ENCODE results near the gene SPRR1A.
"Not testable (repeated sequence)": the region's sequence is repeated elsewhere in the genome, so short reads cannot be mapped to it uniquely, and the experiment has no call there.

SPRR1A gene

GRCh38 chr1:152976688-152977087 lies 7.2 kb upstream of the SPRR1A start:
- no peak for DNase-seq

DNA sequence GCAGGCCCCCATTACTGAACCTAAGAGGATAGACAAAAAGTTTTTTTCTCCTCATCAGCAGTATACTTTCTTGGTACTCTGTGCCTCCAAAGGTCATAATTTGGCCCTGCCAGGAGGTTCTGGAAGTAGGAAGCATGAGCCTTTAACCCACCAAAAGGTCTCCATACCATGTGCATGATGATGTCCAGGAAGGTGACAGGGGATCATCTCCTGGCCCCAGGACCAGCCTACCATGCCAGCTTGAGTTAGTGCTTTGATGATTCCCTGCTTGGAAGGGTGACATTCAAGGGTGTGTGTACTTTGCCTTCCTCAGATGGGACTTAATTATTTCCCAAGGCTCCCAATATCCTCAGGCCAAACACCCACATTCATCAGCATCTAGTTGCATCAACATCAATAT lies 6.3 kb upstream of the SPRR1A start:
- DNase-seq, result no peak

DNA sequence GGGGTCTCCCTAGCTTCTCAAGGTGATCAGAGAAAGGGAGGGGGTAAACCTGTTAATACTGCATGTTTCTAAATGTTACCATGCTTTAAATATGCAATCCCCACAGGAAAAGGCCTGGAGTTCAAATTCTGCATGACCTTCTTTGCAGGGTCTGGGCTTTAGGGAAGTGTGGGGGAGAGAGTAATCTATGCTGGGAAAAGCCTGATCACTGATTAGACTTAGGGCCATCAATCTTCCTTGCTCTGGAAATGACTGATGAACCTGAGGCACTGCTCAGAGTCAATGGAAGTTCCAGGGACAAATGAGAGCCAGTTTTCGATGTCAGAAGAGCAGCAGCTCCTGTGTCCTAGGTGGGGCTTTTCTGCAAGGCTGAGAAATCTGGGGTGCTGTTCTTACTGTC lies 3.2 kb upstream of the SPRR1A start:
- no peak for DNase-seq

DNA sequence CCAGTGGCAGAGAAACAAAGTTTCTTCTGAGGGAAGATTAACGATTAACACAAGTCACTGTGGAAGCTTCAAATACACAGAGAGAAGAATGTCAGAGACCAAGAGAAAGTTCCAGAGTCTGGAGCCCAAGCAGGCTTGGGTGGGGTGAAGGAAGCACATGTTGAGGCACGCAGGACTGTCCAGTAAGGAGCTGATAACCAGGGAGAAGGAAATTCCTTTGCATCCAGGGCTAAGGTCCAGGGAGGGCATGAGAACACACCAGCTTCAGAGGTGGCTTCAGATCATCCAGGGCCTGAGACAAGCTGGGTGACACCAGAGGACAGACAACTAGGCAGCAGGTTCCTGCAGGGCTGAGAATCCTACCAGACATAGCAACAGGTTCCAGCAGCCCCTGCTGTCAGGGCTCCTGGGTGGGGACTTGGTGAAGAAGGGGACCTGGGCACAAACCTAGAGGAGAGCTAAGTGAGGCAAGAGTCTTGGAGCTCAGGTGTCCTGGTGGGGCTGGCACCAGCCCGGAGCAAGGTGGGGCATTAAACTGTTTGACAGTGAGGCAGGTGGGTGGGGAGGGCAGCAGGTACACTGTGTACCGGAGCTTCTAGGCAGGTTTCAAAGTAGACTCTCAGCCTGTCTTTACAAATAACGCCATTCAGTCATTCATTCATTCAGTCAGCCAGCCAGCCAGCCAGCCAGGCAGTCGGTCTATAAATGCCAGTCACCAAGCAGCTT lies 2.6 kb upstream of the SPRR1A start:
- no peak for DNase-seq

- DNase-seq, result no peak
Observed at GRCh38 chr1:152982076-152982475, 1.8 kb upstream of the SPRR1A start.

DNA sequence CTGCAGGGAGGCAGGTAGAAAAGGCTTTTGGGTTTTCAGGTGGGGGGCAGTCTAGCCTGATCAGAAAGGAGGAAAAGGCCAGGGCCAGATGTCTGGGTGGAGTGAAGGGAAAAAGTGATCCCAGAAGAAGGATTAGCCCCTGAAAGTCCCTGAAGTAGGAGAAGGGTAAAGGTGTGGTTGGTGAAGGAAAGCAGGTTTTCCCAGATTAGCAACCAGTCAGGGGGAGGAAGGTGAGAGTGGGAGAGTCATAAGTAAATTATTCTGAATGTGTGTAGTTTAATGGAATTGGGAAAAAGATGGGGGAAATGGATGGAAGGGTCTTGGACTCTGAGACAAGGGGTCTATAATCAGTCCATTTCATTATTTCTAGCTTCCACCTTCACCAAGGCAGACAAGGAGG lies 647 bp upstream of the SPRR1A start:
- no peak for DNase-seq

DNA sequence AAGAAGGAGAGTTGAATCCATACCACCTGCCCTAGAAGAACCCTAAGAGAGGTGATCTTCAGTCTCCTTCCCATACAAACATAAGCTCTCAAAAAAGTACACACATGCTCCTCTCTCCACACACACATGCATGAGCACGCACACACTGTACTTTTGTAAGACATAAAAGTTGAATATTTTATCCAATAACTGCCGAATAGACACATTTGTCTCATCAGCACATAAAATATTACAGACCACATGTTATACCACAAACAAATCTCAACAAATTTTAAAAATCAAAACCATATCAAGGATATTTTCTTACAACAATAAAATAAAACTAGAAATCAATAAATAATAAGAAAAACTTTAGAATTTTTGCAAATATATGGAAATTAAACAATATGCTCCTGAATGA lies 2.7 kb downstream of the SPRR1A start:
- DNase-seq, result no peak

- no peak for DNase-seq
Observed at GRCh38 chr1:152993186-152993585, 9.3 kb downstream of the SPRR1A start.

DNA sequence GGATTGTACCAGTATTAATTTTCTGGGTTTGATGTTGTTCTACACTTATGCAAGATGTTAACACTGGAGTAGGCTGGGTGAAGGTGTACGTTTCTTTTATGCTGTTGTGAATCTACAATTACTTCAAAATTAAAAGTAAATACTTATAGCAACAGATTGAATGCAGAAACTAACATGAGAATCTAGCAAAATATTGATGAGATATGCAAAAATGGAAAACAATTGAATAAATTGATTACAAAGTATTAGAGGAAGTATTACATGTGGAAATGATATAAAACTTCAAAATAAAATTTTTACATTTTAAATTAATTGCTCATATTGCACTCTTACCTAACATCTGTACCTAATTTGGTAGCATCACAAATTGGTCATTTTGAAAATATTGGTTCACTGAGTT lies 12.0 kb downstream of the SPRR1A start:
- DNase-seq, result no peak

- no peak for DNase-seq
Observed at GRCh38 chr1:152996633-152997400, 12.9 kb downstream of the SPRR1A start.

GRCh38 chr1:152997901-152998300 lies 14.0 kb downstream of the SPRR1A start:
- DNase-seq, result no peak

DNA sequence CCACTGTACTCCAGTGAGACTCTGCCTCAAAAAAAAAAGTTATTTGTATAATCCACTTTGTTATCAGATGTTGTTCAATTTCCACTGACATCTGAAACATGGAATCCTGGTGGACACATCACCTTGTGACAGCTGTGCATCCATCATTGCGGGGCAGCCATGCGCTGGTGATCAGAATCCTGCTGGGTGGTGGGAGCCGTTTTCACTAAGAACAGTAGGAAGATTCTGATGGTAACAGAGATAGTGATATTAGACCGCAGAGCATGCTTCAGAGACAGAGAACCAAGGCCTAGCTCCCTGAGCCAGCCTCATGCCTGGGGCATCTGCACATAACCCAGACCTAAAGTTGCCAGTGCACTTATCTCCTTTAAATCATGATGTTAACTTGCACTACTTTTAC lies 14.6 kb downstream of the SPRR1A start:
- DNase-seq, result no peak

DNA sequence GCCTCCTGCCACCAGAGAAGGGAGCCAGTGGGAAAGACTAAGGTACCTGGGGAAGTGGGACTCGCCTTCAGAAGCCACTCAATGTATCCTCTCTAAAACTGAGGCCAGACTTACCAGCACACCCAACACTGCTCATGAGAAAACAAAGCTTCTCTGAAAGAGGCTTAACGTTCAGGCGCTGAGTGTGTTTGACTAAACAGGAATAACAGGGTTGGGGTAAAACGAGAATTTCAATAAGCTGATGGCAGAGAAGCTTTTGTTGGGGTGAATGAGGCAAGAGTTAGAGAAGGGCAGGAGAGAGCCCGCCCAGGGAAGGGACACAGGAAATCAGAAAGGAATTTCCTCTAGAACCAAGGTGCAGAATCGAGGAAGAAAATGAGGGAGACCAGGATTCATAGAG lies 15.9 kb downstream of the SPRR1A start:
- no peak for DNase-seq

DNA sequence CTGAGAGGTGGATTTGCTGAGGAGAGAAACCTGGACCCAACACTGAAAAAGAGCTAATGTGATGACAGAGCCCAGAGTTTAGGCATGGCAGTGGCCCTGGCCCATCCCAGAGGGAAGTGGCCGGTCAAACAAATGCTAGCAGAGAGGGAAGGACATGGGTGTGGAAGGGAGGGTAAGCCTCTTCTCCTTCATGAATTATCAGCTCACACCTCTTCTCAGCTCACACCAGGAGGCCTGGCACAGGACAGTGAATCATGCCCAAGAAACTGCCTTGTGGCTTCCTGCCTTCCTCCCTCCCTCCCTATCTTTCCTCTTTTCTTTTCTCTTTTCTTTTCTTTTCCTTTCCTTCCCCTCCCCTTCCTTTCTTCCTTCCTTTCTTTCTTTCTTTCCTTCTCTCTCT lies 16.4 kb downstream of the SPRR1A start:
- no peak for DNase-seq

GRCh38 chr1:153001382-153001781 lies 17.5 kb downstream of the SPRR1A start, which contains the start of gene SPRR3:
SPRR3 (plus strand) TSS chr1:153001749; CDS start chr1:153003021, 1,272 bp downstream.
- DNase-seq, result no peak

- not testable (repeated sequence) for DNase-seq
Observed at GRCh38 chr1:153011235-153011758, 27.4 kb downstream of the SPRR1A start.

GRCh38 chr1:153021829-153022228 lies 37.9 kb downstream of the SPRR1A start:
- not testable (repeated sequence) for DNase-seq

GRCh38 chr1:153022340-153022739 lies 38.5 kb downstream of the SPRR1A start:
- peak in 1 of 2 experiments; percentile 11 for DNase-seq

DNA sequence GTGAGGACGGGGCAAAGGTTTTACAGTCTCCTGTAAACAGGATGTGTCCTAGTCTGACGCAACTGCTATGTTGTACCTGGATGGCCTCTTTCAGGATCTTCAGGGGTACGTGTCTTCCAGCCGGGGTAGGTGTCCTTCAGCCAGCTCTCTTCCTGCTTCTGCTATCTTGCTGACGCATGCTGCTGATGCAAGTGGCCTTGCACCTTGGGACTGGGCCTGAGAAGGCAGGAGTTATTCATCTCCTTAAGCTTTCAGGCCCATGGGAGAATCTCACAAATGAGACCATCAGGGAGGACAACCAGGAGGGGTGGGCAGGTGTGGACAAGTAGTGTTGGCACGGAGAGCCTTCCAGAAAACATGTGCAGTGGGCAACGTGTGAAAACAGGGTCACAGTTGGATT lies 39.2 kb downstream of the SPRR1A start:
- DNase-seq, result no peak

DNA sequence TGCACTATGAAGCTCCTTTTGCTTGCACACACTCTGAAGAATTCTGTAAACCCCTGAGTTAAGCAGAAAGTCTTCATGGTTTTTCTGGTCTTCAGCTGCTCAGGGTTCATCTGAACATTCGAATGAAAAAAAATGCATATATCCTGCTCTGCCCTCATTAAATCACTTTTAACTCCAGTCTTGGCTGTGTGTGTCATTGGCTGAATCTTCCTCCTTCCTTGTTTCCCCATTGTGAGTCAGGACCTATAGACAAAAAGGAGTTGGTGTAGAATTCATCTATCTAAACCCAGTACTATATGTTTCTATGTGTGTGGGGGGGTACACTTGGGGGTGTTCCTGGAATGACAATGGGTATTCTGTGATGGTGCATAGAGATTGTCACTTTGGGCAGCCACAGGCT lies 40.5 kb downstream of the SPRR1A start:
- no peak for DNase-seq

DNA sequence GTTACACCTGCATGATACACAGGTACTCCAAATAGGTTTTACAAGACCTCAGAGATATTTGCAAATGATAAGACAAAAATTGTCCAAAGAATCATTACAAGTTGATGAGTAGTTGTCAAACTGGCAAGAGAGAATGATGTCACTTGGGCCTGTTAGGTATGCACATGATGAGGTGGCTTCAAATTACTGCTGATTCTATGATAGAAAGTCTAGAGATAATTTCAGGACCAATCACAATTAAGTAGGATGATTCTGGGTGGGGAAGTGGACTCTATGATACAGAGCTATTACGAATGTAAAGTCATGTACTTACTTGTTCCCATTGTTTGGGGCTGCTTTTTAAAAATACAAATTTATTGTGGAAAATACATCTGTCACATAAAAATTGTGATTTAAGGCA lies 41.9 kb downstream of the SPRR1A start:
- no peak for DNase-seq

DNA sequence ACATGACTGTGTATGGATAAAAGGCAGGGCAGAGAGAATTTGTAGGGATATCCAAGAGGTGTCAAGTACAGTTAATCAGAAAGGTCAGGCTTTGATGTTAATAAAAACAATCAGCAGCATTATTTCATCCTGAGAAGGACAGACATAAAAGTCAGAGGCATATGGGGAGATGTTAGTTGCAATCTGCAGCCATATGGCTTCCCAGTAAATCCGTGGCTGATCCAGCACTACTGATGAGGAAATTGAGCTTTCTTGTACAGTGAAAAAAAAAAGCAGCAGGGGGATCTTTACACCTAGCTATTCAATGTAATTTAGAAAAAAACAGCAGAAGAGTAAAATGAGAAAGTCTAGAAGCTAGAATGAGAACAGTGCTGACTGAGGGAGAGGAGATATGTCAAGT lies 44.9 kb downstream of the SPRR1A start:
- no peak for DNase-seq

DNA sequence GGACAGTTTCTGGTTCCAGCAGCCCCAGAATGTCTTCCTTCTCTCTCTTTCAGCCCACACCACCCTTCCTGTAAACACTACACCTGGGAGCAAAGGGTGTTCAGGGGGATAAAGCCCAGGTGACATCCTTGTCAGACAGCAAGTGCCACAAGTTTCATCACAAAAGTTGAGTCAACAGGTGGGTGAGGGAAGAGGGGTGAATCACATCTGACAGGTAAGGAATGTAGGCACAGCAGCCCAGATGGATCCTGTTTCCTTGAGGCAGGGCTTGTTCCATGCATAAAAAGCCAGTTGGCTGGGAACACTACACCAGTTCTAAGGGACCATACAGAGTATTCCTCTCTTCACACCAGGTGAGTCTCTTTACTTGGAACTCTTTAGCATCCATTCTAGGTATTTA lies 47.0 kb downstream of the SPRR1A start, which contains the start of gene SPRR1B:
Gene SPRR1B (plus strand): TSS at position 309 of the 400 bp plus-strand sequence. CDS start 1,143 bp downstream, outside the sequence.
- DNase-seq, result no peak

DNA sequence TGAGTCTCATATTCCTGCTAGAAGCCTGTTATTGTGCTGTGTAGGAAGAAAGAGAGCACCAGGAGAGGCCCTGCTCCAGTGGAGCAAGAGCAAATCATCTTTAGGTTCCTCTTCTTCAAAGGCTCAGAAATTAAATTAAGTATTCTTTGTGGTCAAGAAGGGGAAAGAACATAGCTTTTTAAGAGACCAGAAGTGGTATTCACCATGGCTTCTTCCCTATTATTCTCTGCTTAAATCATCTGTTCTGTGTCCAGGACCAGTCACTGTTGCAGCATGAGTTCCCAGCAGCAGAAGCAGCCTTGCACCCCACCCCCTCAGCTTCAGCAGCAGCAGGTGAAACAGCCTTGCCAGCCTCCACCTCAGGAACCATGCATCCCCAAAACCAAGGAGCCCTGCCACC lies 48.2 kb downstream of the SPRR1A start:
- DNase-seq, result no peak
